H1 (cell line): Measurements from ENCODE around the gene CDPF1. TPM values are rescaled to one million over a fixed set of nuclear protein-coding genes. Genes with fewer than 3 reads are reported as not detected.

Experiments
- PHF8 ChIP-seq: fragments of 200-600 bp; sonication (generic); conservative IDR thresholded peaks from 2 replicates; pipeline ENCODE4 v1.7.1; 2012; ENCODE audit warnings: low read depth, mild to moderate bottlenecking, inconsistent platforms, low read length, moderate library complexity
- polyA plus RNA-seq, 7 experiments: library from polyadenylated mRNA; depleted of rRNA in 3 of 7; stranded (reverse) in 5 of 7; unstranded in 2 of 7; fragments of >200 nt in 5 of 7; fragments of 200-250 nt in 2 of 7; gene quantifications; 1 replicate in 5 of 7; 2 replicates in 1 of 7; 4 replicates in 1 of 7; pipeline versions ENCODE4 v1.2.1 to v1.2.3, GENCODE V29; 2011 to 2013; ENCODE audit warnings: missing spikeins in 2 of 7, mixed read lengths in 2 of 7
- total RNA-seq: library from RNA; stranded (reverse); fragmentation: NEBNext Ultra II Directional; extraction: Animal tissue kit (Norgen Biotek cat#: 25700); gene quantifications from 2 replicates; pipeline ENCODE4 v1.2.1, GENCODE V29; 2021

CDPF1 gene
- total and polyA plus RNA-seq, 2 of the 8 experiments (the other 6 are each of a cell fraction or from before 2014, with no cell fraction given): 9.7 to 13.7 TPM

- TF ChIP-seq PHF8: no peak
- TF ChIP-seq, all 59 proteins: peak for 0
Observed at GRCh38 chr22:46202897-46203600, 47.0 kb downstream of the CDPF1 start (continued).
